Measurements from ENCODE around the gene SNX12.

The SNX12 gene

DNA sequence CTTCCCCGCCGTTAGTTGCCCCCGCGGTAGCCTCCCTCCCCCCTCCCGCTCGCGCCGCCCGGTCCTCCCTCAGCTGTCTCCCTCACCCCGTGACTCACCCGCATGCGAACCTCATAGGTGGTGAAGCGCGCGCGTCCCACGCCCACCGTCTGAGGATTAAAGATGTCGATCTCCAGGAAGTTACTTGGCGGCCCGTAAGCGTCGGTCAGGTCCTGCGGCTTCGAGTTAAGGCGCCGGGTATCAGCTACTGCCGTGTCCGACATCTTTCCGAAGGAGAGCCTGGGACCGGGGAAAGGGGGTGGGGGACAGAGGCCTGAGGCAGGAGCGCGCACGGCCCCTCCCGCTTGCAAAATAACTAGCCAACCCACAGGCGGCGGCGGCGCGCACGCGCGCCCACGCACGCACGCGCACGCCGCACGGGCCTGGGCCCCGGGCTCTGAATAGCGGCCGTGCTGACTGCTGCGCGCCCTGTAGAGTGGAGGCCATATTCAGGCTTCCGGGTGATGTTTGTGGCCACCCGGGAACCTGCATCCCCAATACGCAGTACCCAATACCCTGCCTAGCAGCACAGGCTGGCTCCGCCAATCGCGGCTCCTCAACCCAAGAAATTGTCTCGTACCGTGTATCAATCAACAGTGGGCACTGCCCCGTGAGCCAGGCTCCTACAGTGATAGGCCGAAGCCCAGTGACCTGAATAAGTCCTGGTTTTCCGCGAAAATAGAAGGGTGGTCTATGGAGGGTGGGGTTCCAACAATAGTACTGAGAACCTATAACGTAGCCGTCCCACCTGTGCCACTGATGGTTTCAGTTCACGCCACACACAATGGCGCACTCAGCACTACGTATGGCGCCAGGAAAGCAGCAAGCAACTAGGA lies at the start of gene SNX12:
Gene SNX12, minus strand, starts transcription at position 291 of the 875 bp plus-strand sequence. Its CDS starts 28 bp downstream, at position 263.
- peak within 1 kb of the TSS; percentile 86 to 91 for H3K4me3 ChIP-seq (ENCODE audit: low read length in 2 of 2)
- H3K9ac ChIP-seq (ENCODE audit: low read depth in 1 of 2, low read length in 2 of 2): peak within 1 kb of the TSS; percentile 68 to 73
- H3K36me3 ChIP-seq (ENCODE audit: control insufficient read depth in 2 of 2, insufficient read depth in 2 of 2, low read length in 2 of 2): no peaks in the 10 kb centered on the region
- peaks cover 0 to 3% of the 10 kb centered on the region in 2 donors for H3K4me1 ChIP-seq (ENCODE audit: control insufficient read depth in 2 of 2, insufficient read depth in 2 of 2, low read length in 2 of 2)
- no peaks in the 10 kb centered on the region for H3K27me3 ChIP-seq (ENCODE audit: control insufficient read depth in 2 of 2, insufficient read depth in 2 of 2, low read length in 2 of 2)
- peak within 1 kb of the TSS; percentile 84 to 86 for H3K27ac ChIP-seq (ENCODE audit: low read depth in 2 of 2, low read length in 2 of 2)
- no peaks in the 10 kb centered on the region for H3K9me3 ChIP-seq (ENCODE audit: control insufficient read depth in 2 of 2, low read length in 2 of 2)

DNA sequence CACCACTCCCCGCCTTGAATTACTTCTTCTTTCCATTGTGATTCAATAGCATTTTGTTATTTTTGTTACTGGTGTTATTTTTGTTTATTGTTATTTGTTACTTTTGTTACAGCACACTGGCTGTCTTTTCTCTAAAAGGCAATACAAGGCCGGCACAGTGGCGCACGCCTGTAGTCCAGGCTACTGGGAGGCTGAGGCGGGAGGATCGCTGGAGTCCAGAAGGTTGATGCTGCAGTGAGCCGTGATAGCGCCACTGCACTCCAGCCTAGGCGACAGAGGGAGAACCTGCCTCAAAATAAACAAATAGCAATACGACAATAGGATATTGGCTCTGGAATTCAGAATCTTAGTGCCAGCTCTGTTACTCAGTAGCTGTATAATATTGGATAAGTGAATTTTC lies 49.2 kb upstream of the SNX12 start:
- Histone ChIP-seq H3K27me3 (ENCODE audit: control insufficient read depth in 2 of 2, insufficient read depth in 2 of 2, low read length in 2 of 2) (no peaks in the 10 kb centered on the region), H3K4me3 (ENCODE audit: low read length in 2 of 2) (no peak overlapping the region)

DNA sequence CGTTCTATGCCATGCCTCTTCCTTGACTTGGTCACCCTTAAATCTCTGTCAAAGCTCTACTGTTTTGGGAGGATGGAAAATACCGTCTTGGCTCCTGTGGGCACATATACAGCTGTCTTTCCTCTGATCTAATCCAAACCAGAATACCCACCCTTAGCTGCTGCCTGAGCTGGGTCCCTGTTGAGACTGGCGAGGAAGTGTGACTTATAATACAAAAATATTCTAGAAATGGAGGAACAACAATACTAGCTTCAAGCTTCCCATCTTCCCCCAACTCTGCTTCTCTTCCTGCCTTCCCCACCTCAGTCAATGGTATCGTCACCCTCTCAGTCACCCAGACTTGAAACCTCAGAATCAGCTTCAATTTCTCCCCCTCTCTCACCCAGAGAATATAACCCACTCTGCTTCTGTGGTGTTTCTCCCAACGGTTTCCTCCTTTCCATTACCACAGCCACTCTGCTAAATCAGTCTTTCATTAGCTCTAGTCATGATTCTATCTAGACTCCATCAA lies 43.8 kb upstream of the SNX12 start:
- H3K4me1 ChIP-seq (ENCODE audit: control insufficient read depth in 2 of 2, insufficient read depth in 2 of 2, low read length in 2 of 2): peaks cover 0 to 2% of the 10 kb centered on the region in 2 donors
- H3K9me3 ChIP-seq (ENCODE audit: control insufficient read depth in 2 of 2, low read length in 2 of 2): no peaks in the 10 kb centered on the region
- H3K36me3 ChIP-seq (ENCODE audit: control insufficient read depth in 2 of 2, insufficient read depth in 2 of 2, low read length in 2 of 2): no peaks in the 10 kb centered on the region
- no peaks in the 10 kb centered on the region for H3K27me3 ChIP-seq (ENCODE audit: control insufficient read depth in 2 of 2, insufficient read depth in 2 of 2, low read length in 2 of 2)
- peak overlapping the region; percentile 78 to 79 for H3K27ac ChIP-seq (ENCODE audit: low read depth in 2 of 2, low read length in 2 of 2)
- peak overlapping the region; percentile 56 to 63 for H3K4me3 ChIP-seq (ENCODE audit: low read length in 2 of 2)
- peak overlapping the region; percentile 28 to 52 for H3K9ac ChIP-seq (ENCODE audit: low read depth in 1 of 2, low read length in 2 of 2)

More for the DNA sequence above, 49.2 kb upstream of the SNX12 start:
- Histone ChIP-seq H3K4me1 (ENCODE audit: control insufficient read depth in 2 of 2, insufficient read depth in 2 of 2, low read length in 2 of 2) (peaks cover 0 to 5% of the 10 kb centered on the region in 2 donors), H3K9ac (ENCODE audit: low read depth in 1 of 2, low read length in 2 of 2) (peak overlapping the region in 1 of 2 donors; percentile 10), H3K27ac (ENCODE audit: low read depth in 2 of 2, low read length in 2 of 2) (no peak overlapping the region), H3K36me3 (ENCODE audit: control insufficient read depth in 2 of 2, insufficient read depth in 2 of 2, low read length in 2 of 2) (peaks cover 13 to 15% of the 10 kb centered on the region in 2 donors), H3K9me3 (ENCODE audit: control insufficient read depth in 2 of 2, low read length in 2 of 2) (no peaks in the 10 kb centered on the region)

DNA sequence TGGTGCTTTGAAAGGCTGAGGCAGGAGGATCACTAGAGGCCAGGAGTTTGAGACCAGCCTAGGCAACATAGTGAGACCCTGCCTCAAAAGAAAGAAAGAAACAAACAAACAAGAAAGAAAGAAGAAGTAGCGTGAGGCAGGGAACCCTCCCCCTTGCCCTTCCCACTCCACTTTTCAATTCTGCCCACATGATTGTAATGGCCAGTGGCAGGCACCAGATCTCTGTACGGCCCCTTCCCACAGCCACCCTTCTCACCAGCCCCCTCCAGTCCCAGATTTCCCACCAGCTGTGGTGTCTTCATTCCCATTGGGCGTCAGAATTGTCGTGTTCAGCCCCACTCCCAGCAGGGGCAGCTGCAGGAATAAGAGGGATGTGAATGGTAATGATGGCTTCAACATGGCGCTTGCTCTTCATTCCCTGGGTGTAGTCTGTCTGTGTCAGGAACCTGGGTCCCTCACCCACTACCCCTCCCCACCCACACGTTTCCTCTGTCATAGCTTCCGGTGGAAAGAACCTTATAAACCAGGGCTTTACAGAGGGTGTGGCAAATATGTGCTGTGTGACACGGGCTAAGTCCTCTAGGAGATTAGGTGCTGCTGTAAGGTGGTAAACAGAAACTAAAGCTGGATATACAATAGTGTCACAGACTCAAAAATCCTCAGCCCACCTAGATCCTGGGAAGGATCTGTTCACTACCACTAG lies 43.2 kb upstream of the SNX12 start, which contains the start of gene IL2RG:
Gene IL2RG, minus strand, starts transcription at position 437 of the 703 bp plus-strand sequence. Its CDS starts 38 bp downstream, at position 399.
- Histone ChIP-seq H3K4me3 (ENCODE audit: low read length in 2 of 2) (peak within 1 kb of the TSS; percentile 56 to 63), H3K27ac (ENCODE audit: low read depth in 2 of 2, low read length in 2 of 2) (peak within 1 kb of the TSS; percentile 78 to 79), H3K9ac (ENCODE audit: low read depth in 1 of 2, low read length in 2 of 2) (peak within 1 kb of the TSS; percentile 52 to 56), H3K4me1 (ENCODE audit: control insufficient read depth in 2 of 2, insufficient read depth in 2 of 2, low read length in 2 of 2) (peaks cover 0 to 2% of the 10 kb centered on the region in 2 donors), H3K9me3 (ENCODE audit: control insufficient read depth in 2 of 2, low read length in 2 of 2) (no peaks in the 10 kb centered on the region), H3K36me3 (ENCODE audit: control insufficient read depth in 2 of 2, insufficient read depth in 2 of 2, low read length in 2 of 2) (no peaks in the 10 kb centered on the region), H3K27me3 (ENCODE audit: control insufficient read depth in 2 of 2, insufficient read depth in 2 of 2, low read length in 2 of 2) (no peaks in the 10 kb centered on the region)

DNA sequence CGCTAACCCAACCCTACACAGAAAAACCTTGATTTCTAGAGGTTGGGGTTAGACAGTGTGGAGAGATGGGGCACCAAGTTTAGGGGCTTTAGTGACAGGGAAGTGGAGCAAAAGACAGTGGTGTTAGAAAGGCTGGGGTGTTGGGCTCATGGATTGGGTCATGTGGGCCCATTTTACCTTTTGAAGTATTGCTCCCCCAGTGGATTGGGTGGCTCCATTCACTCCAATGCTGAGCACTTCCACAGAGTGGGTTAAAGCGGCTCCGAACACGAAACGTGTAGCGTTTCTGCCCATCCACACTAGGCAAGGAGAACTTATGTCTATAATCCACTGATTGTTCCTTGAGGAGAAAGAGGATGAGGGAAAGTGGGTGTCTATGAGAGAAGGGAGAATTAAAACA lies 40.9 kb upstream of the SNX12 start:
- peaks cover 3 to 4% of the 10 kb centered on the region in 2 donors for H3K4me1 ChIP-seq (ENCODE audit: control insufficient read depth in 2 of 2, insufficient read depth in 2 of 2, low read length in 2 of 2)
- no peak overlapping the region for H3K9ac ChIP-seq (ENCODE audit: low read depth in 1 of 2, low read length in 2 of 2)
- no peaks in the 10 kb centered on the region for H3K36me3 ChIP-seq (ENCODE audit: control insufficient read depth in 2 of 2, insufficient read depth in 2 of 2, low read length in 2 of 2)
- no peaks in the 10 kb centered on the region for H3K9me3 ChIP-seq (ENCODE audit: control insufficient read depth in 2 of 2, low read length in 2 of 2)
- no peak overlapping the region for H3K27ac ChIP-seq (ENCODE audit: low read depth in 2 of 2, low read length in 2 of 2)
- H3K4me3 ChIP-seq (ENCODE audit: low read length in 2 of 2): no peak overlapping the region
- H3K27me3 ChIP-seq (ENCODE audit: control insufficient read depth in 2 of 2, insufficient read depth in 2 of 2, low read length in 2 of 2): no peaks in the 10 kb centered on the region

DNA sequence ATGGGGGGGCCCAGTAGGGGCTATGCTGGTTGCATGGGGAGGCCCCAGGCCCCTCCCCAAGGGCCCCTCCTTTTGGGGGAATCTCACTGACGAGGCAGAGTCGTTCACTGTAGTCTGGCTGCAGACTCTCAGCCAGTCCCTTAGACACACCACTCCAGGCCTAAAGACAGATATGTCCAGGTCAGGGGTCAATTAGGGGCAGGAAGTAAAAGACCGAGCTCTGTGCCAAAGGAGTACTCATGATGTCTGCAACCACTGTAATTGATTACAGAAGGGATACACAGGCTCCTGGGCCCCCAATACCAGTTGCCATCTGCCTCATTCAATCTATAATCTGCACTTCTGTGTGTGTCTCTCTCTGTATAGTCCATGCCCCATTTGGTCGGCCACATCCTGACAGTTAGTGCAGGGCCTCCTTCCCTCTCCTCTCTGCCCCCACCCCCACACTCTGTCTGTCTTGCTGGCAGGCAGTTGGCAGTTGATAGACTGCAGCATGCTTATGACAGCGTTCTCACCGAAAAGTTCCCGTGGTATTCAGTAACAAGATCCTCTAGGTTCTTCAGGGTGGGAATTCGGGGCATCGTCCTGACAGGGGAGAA lies 39.7 kb upstream of the SNX12 start:
- no peak overlapping the region for H3K27ac ChIP-seq (ENCODE audit: low read depth in 2 of 2, low read length in 2 of 2)
- no peaks in the 10 kb centered on the region for H3K36me3 ChIP-seq (ENCODE audit: control insufficient read depth in 2 of 2, insufficient read depth in 2 of 2, low read length in 2 of 2)
- no peaks in the 10 kb centered on the region for H3K27me3 ChIP-seq (ENCODE audit: control insufficient read depth in 2 of 2, insufficient read depth in 2 of 2, low read length in 2 of 2)
- H3K4me1 ChIP-seq (ENCODE audit: control insufficient read depth in 2 of 2, insufficient read depth in 2 of 2, low read length in 2 of 2): peaks cover 3 to 5% of the 10 kb centered on the region in 2 donors
- no peaks in the 10 kb centered on the region for H3K9me3 ChIP-seq (ENCODE audit: control insufficient read depth in 2 of 2, low read length in 2 of 2)
- H3K9ac ChIP-seq (ENCODE audit: low read depth in 1 of 2, low read length in 2 of 2): no peak overlapping the region
- no peak overlapping the region for H3K4me3 ChIP-seq (ENCODE audit: low read length in 2 of 2)

DNA sequence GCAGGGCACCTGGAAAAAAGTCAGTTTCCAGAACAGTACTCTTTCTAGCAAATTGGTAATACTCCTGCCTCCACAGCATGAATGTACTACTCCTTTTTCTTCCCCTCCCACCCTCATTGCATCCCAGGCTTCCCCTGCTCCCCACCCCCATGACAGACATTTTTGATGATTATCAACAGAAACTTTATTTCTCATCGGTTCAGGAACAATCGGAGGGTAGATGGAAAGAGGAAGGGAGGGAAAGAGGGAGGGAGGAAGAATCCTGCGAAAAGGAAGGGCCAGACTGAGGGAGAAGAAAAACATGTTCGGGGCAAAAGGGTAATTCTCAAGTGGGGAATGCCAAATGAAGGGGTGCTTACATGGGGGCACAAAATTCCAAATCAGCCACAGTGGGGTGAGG lies 39.1 kb upstream of the SNX12 start:
- H3K36me3 ChIP-seq (ENCODE audit: control insufficient read depth in 2 of 2, insufficient read depth in 2 of 2, low read length in 2 of 2): no peaks in the 10 kb centered on the region
- H3K9me3 ChIP-seq (ENCODE audit: control insufficient read depth in 2 of 2, low read length in 2 of 2): no peaks in the 10 kb centered on the region
- H3K4me3 ChIP-seq (ENCODE audit: low read length in 2 of 2): no peak overlapping the region
- no peaks in the 10 kb centered on the region for H3K27me3 ChIP-seq (ENCODE audit: control insufficient read depth in 2 of 2, insufficient read depth in 2 of 2, low read length in 2 of 2)
- no peak overlapping the region for H3K27ac ChIP-seq (ENCODE audit: low read depth in 2 of 2, low read length in 2 of 2)
- H3K4me1 ChIP-seq (ENCODE audit: control insufficient read depth in 2 of 2, insufficient read depth in 2 of 2, low read length in 2 of 2): peaks cover 3 to 5% of the 10 kb centered on the region in 2 donors
- H3K9ac ChIP-seq (ENCODE audit: low read depth in 1 of 2, low read length in 2 of 2): no peak overlapping the region

DNA sequence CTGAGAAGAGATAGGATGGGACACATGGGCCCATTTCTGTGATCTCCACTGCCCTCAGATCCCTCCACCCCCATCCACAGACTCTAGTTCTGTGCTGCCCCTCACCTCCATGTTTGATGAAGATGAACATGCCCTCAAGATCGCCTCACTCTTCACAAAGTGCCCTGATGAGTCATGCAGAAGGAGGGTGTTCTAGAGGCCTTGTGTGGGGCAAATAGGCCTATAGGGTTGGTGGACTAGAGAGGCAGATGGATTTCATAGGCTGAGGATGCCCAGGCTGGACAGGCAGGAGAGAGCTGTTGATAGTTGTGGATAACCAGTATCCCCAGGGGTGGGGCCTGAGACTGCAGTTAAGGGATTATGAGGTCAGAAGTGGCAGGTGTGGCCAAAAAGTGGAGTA lies 38.3 kb upstream of the SNX12 start, which contains the start of gene CXorf65:
Gene CXorf65, minus strand, starts transcription at position 314 of the 400 bp plus-strand sequence. Its CDS starts 184 bp downstream, at position 130.
- Histone ChIP-seq H3K27me3 (ENCODE audit: control insufficient read depth in 2 of 2, insufficient read depth in 2 of 2, low read length in 2 of 2) (peaks cover 0 to under 1% of the 10 kb centered on the region in 2 donors), H3K4me3 (ENCODE audit: low read length in 2 of 2) (no peak within 1 kb of the TSS), H3K9me3 (ENCODE audit: control insufficient read depth in 2 of 2, low read length in 2 of 2) (no peaks in the 10 kb centered on the region), H3K4me1 (ENCODE audit: control insufficient read depth in 2 of 2, insufficient read depth in 2 of 2, low read length in 2 of 2) (peaks cover 3 to 5% of the 10 kb centered on the region in 2 donors), H3K27ac (ENCODE audit: low read depth in 2 of 2, low read length in 2 of 2) (no peak within 1 kb of the TSS), H3K36me3 (ENCODE audit: control insufficient read depth in 2 of 2, insufficient read depth in 2 of 2, low read length in 2 of 2) (no peaks in the 10 kb centered on the region), H3K9ac (ENCODE audit: low read depth in 1 of 2, low read length in 2 of 2) (no peak within 1 kb of the TSS)

DNA sequence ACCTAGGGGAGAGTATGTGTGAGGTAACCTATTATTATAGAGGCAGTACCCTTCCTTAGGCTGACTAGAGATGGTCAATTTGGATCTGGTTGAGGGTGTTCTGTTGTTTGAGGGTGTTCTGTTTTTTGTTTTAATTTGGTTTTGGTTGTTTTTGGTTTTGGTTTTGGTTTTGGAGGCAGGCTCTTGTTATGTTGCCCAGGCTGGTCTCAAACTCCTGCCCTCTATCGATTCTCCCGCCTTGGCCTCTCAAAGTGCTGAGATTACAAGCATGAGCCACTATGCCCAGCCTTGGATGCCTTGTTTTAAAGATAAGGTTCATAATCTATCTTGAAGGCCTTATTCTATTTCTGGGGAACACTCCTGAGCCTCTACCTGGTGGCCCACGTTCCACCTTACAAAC lies 37.5 kb upstream of the SNX12 start:
- peaks cover 3% of the 10 kb centered on the region in 2 donors for H3K4me1 ChIP-seq (ENCODE audit: control insufficient read depth in 2 of 2, insufficient read depth in 2 of 2, low read length in 2 of 2)
- H3K36me3 ChIP-seq (ENCODE audit: control insufficient read depth in 2 of 2, insufficient read depth in 2 of 2, low read length in 2 of 2): no peaks in the 10 kb centered on the region
- H3K27ac ChIP-seq (ENCODE audit: low read depth in 2 of 2, low read length in 2 of 2): no peak overlapping the region
- H3K9ac ChIP-seq (ENCODE audit: low read depth in 1 of 2, low read length in 2 of 2): no peak overlapping the region
- no peak overlapping the region for H3K4me3 ChIP-seq (ENCODE audit: low read length in 2 of 2)
- H3K9me3 ChIP-seq (ENCODE audit: control insufficient read depth in 2 of 2, low read length in 2 of 2): no peaks in the 10 kb centered on the region
- H3K27me3 ChIP-seq (ENCODE audit: control insufficient read depth in 2 of 2, insufficient read depth in 2 of 2, low read length in 2 of 2): peaks cover 0 to 1% of the 10 kb centered on the region in 2 donors

All from mucosa of rectum (tissue), 2 donors.